ENCODE data around the gene LPAR3. TPM values are rescaled to one million over a fixed set of nuclear protein-coding genes. Genes with fewer than 3 reads are reported as not detected.

LPAR3 gene
- polyA plus RNA-seq, 3 donors = 0.03 to 6.0 (median 0.11) TPM

DNA sequence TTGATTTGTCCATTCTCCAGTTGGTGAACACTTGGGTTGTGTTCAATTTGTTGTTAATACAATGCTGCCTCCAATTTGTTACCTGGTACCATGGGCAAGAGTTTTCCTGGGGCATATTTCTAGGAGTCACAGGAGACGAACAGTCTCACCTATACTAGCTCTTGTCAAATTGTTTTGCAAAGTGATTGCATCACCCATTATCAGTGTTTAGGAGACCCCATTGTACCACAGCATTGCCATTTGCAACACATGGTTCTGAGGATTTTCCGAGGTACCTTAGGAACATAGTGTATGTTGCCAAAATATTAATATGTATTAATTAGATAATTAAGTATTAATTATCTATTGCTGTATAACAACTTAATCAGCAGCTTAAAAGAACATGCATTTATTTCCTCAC, 97.8 kb downstream of the LPAR3 start:
- WGBS, 3 donors = 89 to 95% (median 89%) methylated on average over 2 of the region's 2 CpGs
- no peak overlapping the region for H3K27ac ChIP-seq (ENCODE audit: low read depth, low read length)

DNA sequence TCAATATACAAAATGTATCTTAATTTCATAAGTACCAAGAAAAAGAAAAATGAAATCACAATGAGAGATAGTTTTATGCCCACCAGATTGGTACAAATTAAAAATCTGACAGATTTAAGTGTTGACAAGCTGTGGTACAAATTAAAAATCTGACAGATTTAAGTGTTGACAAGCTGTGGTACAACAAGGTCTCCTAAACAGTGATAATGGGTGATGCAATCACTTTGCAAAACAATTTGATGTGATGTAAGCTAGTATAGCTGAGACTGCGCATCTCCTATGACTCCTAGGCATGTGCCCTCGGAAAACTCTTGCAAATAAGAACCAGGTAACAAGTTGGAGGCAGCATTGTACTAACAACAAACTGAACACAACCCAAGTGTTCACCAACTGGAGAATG, 100.6 kb downstream of the LPAR3 start:
- WGBS, 3 donors = 88 to 96% (median 93%) methylated on average over 2 of the region's 2 CpGs
- H3K27ac ChIP-seq (ENCODE audit: low read depth, low read length) = no peak overlapping the region

DNA sequence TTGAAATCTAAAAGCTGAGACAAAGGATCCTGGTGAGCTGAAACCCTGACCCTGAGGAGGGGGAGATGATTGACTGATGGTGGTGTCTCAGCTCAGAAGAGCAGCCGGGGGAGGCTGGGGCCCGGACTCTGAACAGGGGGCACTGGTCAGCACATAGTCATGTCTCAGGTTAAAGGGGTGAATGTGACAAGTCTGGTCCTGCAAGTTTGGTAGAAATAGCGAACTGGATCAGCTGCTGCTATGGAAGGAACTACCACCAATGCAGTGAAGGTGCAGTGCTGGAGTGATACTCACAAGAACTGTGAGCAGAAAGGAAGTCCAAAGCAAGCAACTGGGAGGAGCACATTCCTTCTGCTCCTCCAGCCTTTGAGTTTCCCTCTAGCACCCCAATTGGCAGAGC, 104.0 kb downstream of the LPAR3 start:
- H3K27ac ChIP-seq (ENCODE audit: low read depth, low read length) = no peak overlapping the region
- WGBS, 3 donors = 70 to 81% (median 72%) methylated on average over 3 of the region's 3 CpGs

DNA sequence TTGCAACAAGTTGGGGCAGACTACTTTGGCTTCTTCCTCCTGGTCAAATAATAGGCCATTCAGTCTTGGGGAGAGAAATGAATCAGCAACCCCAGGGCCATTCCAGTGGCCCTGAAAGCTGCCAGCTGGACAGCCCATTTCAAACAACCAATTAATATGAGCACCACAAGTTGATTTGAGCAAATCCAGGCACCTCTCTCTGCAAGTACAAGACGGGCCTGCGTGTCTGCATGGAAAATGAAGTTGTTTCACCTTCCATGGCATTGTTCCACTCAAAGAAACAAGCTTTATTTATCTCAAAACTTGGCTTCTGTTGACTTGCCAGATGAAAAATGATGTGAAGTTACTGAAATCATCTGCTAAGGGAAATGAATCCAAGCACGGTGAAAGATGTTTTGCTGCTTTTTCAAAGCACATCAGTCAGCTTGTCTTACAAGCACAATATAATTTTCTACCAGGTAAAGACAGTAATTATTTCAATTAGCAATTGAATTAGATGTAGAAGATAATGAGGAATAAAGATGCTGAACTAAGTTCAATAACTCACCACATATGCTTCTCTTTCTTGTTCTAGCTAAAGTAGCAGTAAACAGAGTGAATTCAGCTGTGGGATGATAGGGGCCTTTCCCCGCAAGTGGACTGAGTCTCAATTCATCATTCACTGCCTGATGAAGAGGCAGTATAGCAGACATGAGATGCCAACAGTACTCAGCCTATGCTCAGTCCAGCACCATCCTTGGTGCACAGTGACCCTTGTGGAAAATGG, 107.6 kb downstream of the LPAR3 start:
- WGBS, 3 donors = 58 to 71% (median 65%) methylated on average over 4 of the region's 4 CpGs
- no peak overlapping the region for H3K27ac ChIP-seq (ENCODE audit: low read depth, low read length)

DNA sequence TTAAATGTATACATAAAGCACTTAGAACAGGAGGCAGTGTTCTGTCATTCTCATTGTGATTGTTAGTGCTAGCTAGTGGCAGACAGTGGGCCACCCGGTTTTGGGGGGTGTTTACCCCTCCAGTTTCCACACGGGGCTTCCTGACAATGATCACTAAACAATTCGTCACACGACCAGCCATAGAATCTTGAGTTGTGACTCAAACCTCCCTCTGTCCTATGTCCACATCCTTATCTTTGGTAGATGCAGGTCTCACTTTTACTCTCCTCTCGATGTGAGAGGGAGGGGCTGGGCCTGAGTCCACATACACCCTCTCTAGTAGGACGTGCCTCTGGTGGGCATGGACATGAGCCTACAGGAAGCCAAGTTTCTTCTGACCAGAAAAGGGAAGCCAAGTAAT, 110.1 kb downstream of the LPAR3 start:
- WGBS, 3 donors = 64 to 74% (median 72%) methylated on average over 6 of the region's 6 CpGs
- H3K27ac ChIP-seq (ENCODE audit: low read depth, low read length) = no peak overlapping the region

DNA sequence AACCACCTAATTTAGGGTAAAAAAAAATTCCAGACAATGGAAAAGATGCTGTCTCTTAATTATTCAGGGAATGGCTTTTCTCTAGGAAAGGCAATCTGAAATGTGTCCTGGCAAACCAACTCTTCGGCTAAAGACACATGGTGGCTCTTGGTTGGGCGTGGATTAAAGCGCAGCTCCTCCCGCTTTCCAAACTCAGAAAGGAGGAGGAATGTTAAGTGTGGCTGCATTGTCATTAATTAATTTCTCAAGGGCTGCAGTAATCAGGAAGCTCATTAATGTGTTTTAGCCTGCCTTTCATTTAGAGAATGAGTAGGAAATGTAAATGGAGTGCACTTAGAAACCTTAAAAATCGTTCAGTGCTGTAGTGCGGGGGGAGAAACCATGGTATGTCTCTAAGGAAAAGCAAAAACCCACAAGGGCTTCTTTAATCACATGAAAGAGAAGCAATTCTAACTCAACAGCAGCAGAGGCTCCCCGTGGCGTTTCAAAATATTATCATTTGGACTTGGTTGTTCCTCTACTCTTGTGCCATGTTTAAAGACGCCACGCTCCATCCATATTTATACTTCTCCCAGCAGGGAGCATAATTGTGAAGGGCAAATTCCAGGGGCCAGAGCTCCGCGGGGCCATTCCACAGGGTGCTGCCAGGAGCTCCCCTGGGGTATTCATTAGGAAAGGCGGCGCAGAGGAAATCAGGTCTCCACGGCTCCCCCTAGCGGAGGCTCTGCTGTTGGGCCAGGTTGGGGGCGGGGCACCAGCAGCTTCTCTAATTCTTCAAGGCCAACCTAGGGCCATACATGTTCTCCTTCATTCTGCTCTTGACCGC, 110.8 kb downstream of the LPAR3 start:
- no peak overlapping the region for H3K27ac ChIP-seq (ENCODE audit: low read depth, low read length)
- WGBS, 3 donors = 56 to 59% (median 58%) methylated on average over 18 of the region's 18 CpGs

DNA sequence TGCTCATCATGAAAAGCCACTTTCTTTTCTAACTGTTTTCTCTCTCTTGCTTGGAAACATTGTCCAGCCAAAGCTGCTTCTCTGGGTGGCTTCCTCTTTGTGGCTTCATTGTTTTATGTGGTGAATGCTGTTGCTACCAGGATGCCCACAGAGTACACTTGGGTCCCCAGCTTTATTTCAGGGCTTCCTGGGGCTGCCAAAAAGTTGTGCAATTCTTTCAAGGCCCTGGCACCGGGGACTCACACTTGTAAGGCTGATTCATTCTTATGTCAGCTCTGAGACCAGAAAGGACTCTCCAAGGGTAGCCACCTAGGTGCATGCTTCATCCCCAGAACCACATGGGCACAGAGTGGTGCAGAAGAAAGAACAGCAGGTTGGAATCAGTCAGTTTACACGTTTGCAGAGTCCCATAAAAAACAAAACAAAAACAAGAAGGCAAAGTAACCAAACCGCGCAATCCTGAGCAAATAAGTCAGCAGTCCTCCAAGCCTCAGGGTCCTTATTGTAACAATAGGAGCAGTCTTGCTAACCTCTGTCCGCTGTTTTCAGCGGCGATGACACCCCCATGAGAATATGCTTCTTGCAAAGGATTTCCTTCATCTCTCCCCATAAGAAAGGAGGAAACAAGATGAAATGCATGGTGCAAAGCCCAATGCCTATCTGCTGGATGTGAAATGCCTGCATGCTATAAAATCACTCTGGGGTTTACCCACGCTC, 112.8 kb downstream of the LPAR3 start:
- WGBS, 3 donors = 70 to 72% (median 71%) methylated on average over 8 of the region's 8 CpGs
- H3K27ac ChIP-seq (ENCODE audit: low read depth, low read length) = no peak overlapping the region

DNA sequence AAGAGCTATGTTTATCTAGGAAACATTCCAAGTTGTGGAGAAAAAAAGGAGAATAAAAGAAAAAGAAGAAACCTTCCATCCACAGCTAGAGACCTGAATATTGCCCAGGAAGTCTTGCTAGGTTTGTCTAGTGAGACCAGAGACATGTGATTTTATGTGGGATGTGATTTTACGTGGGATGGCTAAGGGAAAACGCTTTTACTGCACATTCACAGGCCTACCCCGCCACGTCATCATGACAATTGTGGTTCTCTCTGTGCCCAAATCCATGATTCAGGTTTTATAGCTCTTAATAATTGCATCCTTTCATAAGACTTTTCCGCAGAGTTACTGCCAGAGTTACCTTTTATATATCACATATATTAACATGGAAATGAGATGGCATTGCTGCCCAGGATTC, 116.4 kb downstream of the LPAR3 start:
- no peak overlapping the region for H3K27ac ChIP-seq (ENCODE audit: low read depth, low read length)
- 80 to 85% (median 83%) methylated on average over 5 of the region's 5 CpGs for WGBS, 3 donors

DNA sequence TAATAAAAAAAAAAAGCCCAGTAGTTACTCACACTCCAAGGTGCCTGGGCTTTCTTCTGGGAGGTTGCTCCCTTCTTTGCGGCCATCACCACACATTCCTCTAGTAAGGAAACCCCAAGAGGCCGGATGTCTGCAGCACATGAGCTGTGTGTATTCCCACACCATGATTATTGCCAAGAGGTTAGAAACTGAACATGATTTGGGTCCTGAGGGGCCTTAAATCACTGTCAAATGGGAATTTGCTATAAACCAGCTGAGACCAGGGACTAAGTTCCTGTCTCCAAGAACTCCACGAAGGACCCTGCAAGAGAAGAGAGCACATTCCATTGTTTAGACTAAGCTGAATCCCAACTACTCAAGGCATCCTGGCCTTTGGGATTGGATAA, 117.5 kb downstream of the LPAR3 start:
- no peak overlapping the region for H3K27ac ChIP-seq (ENCODE audit: low read depth, low read length)
- WGBS, 3 donors = 46 to 84% (median 55%) methylated on average over 3 of the region's 3 CpGs

DNA sequence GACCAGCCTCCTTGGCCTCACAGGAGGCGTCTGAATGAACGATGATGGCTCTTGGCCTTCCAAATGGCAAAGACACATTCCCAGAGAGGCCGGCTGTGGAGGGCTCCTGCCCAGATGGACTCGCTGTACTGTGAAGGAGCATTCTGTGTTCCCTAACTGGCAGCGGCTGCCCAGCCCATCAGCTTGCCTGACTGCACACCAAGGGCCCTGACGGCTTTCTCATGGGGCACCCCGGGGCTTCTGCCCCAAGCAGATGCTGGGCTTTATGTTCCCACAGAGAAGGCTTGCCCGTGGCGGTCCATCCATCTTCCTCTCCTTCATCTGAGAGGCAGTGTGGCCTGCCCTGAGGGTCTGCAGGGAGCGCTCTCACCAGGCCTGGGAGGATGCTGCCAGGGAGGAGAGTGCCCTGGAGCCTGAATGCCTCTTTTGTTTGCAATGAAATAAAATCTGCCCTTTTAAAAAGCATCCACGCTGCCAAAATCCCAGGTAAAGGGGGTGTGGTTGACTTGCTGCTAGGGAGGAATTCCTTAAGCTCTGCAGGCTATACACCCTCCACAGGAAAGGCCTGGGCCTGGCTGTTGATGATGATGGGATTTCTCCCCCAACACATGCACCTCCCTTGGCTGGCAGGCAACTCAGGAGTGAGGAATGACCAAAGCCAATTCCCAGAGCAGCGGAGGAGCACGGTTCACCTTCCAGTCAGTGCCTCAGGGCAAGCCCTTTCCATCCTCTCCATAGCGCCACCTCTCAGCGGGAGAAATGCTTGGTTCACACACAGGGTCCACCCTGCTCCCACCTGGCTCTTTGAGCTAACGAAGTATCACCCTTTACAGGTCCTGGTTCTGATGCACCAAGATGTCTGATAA, 118.1 kb downstream of the LPAR3 start:
- 82 to 84% (median 83%) methylated on average over 16 of the region's 16 CpGs for WGBS, 3 donors
- no peak overlapping the region for H3K27ac ChIP-seq (ENCODE audit: low read depth, low read length)

DNA sequence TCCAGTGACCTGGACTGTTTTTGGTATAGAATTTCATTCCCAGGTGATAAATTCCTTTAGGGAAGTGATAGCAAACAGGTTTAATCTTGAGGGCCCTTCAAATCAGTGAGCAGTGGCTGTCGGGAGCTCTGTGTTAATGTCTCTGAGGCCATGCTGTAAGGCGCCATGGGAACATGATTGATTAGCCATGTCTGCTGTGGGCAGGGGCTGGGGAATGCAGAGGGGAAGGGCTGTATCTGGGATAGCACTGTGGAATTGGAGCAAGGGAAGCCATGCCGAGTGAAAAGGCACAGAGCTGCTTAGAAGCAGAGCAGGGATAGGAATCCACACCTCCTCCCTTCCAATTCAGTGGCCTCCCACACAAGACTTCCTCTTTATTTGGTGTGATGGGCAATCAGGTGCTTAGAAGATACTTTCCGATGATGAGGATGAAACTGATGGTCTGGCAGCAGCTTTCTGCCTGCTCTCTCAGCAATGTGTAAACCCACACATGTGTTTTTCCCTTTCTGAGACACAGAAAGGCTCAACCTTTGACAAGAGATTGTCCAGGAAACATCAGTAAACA, 119.0 kb downstream of the LPAR3 start:
- WGBS, 3 donors = 55 to 75% (median 74%) methylated on average over 4 of the region's 4 CpGs
- no peak overlapping the region for H3K27ac ChIP-seq (ENCODE audit: low read depth, low read length)

DNA sequence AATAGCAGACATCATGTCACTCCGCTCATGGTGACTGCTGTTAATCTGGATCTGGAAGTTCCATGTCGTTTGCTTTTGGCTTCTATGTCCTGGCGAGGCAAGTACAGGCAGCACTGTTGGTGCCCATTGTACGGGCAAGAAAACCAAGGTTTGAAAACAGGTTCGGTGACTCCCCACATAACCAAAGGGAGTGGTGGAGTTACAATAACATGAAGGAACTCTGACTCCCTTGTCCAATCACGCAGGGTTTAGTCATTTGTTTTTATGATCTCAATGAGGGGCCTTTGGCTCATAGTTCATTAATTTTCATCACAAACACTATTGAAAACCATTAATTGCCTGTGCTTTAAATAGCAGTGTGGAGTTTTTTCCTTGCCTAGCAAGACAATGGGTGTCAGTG, 119.8 kb downstream of the LPAR3 start:
- H3K27ac ChIP-seq (ENCODE audit: low read depth, low read length) = no peak overlapping the region
- WGBS, 3 donors = 76 to 90% (median 81%) methylated on average over 6 of the region's 6 CpGs

DNA sequence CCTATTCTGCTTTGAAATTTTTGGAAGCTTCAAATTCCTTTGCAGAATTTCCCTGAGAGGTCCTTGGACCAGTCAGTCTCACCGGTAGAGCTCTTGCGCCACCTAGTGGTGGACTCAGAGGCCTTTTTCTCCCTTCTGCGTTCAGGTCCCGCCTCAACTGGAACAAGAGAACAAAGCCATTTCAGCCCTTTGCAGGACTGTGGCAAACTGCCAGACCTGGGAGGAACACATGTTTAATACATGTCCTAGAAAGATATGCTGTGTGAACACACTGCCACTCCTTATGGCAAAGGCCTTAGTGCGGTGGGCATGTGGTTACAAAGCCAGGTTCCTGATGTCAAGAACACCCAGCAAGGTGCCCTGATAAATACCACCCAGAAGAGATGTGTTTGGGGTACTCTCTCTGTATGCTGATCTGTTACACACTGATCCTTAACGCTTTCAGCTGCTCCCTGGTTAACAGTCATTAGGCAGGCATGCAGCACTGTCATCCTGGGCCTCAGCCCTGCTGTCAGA, 120.5 kb downstream of the LPAR3 start:
- WGBS, 3 donors = 12 to 19% (median 18%) methylated on average over 6 of the region's 6 CpGs
- no peak overlapping the region for H3K27ac ChIP-seq (ENCODE audit: low read depth, low read length)

DNA sequence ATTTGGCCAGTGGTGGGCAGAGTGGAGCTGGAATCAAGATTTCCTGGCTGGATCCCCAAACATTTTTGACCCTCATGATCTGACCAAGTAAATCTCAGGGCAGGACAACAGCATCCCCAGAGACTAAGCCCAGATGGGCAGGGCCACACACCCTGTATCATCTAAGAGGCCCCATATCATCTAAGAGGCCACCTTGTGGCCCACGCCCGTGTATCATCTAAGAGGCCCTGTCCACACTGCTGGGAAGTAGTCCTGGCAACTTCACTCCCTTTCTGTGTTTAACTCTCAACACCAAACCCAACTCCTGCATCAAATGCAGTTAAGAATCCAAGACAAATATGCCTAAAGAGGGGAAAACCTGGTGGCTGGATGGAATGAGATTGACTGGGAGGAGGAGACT, 121.1 kb downstream of the LPAR3 start:
- H3K27ac ChIP-seq (ENCODE audit: low read depth, low read length) = no peak overlapping the region
- WGBS, 3 donors = 69 to 82% (median 76%) methylated on average over 2 of the region's 2 CpGs

DNA sequence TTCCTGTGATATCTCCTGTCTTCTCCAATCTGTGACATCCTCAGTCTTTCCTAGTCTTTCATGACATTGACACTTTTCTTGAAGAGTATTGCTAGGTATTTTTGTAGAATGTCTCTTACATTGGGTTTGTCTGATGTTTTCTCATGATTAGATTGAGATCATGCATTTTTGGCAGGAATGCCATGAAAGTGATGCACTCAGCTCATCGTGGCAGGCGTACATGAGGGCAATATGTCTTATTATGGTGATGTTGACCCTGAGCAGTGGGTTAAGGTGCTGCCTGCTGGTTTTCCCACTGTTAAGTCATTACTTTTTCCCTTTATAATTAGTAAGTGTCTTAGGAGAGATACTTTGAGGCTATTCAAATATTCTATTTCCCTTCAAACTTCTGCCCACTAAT, 122.5 kb downstream of the LPAR3 start:
- no peak overlapping the region for H3K27ac ChIP-seq (ENCODE audit: low read depth, low read length)
- WGBS, 3 donors = 84 to 93% (median 85%) methylated on average over 2 of the region's 2 CpGs

DNA sequence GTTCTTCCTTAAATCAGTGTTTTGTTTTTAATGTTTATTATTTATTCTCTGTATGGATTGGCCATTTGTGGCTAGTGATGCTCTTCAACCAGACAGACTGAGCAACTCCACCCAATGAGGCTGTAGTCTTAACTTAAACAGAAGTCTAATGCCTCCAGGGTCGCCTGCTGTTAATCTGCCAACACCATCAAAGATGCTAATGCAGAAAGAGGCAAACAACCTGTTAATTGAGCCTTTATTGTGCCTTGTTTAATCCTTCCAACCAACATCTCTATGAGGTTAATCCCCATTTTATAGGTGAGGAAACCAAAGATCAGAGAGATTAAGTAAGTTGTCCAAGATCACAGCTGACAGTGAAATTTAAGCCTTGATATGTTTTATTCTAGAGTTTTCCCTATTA, 123.4 kb downstream of the LPAR3 start:
- 74 to 92% (median 76%) methylated on average over 1 of the region's 1 CpG for WGBS, 3 donors
- H3K27ac ChIP-seq (ENCODE audit: low read depth, low read length) = no peak overlapping the region

DNA sequence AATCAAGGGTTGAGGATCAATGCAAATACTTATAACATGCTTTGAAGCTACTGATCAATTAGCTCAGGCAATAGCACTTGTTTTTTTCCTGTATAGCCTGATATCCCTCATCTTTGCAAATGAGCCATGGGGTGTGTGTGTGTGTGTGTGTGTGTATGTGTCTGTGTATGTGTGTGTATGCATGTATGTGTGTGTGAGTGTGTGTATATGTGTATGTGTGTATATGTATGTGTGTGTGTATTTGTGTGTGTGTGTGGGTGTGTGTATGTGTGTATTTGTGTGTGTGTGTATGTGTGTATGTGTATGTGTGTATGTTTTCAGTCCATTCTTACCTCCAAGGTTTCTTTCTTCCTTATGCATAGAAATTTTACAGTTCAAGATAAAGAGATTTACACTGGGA, 124.4 kb downstream of the LPAR3 start:
- H3K27ac ChIP-seq (ENCODE audit: low read depth, low read length) = no peak overlapping the region

All from adipose tissue (tissue), 3 donors.